Measurements from ENCODE around the gene ADGRF4. TPM values are rescaled to one million over a fixed set of nuclear protein-coding genes. Genes with fewer than 3 reads are reported as not detected.

The ADGRF4 gene
- total RNA-seq, 1 donor from 2014 or later = not detected

- no peak for TF ChIP-seq CTCF (conservative IDR thresholded peaks at IDR 0.05)
- Mint-ChIP-seq H3K27me3 (ENCODE audit: low read depth) (no peaks in the 10 kb centered on the region), H3K36me3 (ENCODE audit: low read depth) (no peaks in the 10 kb centered on the region), H3K27ac (ENCODE audit: unreplicated experiment) (no peak overlapping the region), H3K9me3 (peaks cover 3% of the 10 kb centered on the region), H3K4me1 (peaks cover 19% of the 10 kb centered on the region), H3K4me3 (no peak overlapping the region)
- DNase-seq (ENCODE audit: low read depth, low spot score) = no peak
Observed at GRCh38 chr6:47669684-47670513, 28.5 kb upstream of the ADGRF4 start.

GRCh38 chr6:47670851-47671250, 27.5 kb upstream of the ADGRF4 start:
- no peaks in the 10 kb centered on the region for H3K36me3 Mint-ChIP-seq (ENCODE audit: low read depth)
- no peak for DNase-seq (ENCODE audit: low read depth, low spot score)
- no peaks in the 10 kb centered on the region for H3K27me3 Mint-ChIP-seq (ENCODE audit: low read depth)
- H3K4me1 Mint-ChIP-seq = peaks cover 19% of the 10 kb centered on the region
- TF ChIP-seq CTCF (conservative IDR thresholded peaks at IDR 0.05) = no peak
- H3K4me3 Mint-ChIP-seq = no peak overlapping the region
- H3K27ac Mint-ChIP-seq (ENCODE audit: unreplicated experiment) = no peak overlapping the region
- peaks cover 3% of the 10 kb centered on the region for H3K9me3 Mint-ChIP-seq

- TF ChIP-seq CTCF (conservative IDR thresholded peaks at IDR 0.05) = no peak
- Mint-ChIP-seq H3K9me3 (peaks cover 3% of the 10 kb centered on the region), H3K36me3 (ENCODE audit: low read depth) (no peaks in the 10 kb centered on the region), H3K27me3 (ENCODE audit: low read depth) (no peaks in the 10 kb centered on the region), H3K4me1 (peaks cover 19% of the 10 kb centered on the region), H3K27ac (ENCODE audit: unreplicated experiment) (no peak overlapping the region), H3K4me3 (no peak overlapping the region)
- no peak for DNase-seq (ENCODE audit: low read depth, low spot score)
Observed at GRCh38 chr6:47671777-47672176, 26.6 kb upstream of the ADGRF4 start.

GRCh38 chr6:47672816-47673215, 25.6 kb upstream of the ADGRF4 start:
- H3K27ac Mint-ChIP-seq (ENCODE audit: unreplicated experiment) = no peak overlapping the region

GRCh38 chr6:47674673-47675072, 23.7 kb upstream of the ADGRF4 start:
- Mint-ChIP-seq H3K27me3 (ENCODE audit: low read depth) (no peaks in the 10 kb centered on the region), H3K27ac (ENCODE audit: unreplicated experiment) (no peak overlapping the region), H3K9me3 (peaks cover 3% of the 10 kb centered on the region), H3K36me3 (ENCODE audit: low read depth) (no peaks in the 10 kb centered on the region), H3K4me3 (no peak overlapping the region), H3K4me1 (peaks cover 12% of the 10 kb centered on the region)
- no peak for DNase-seq (ENCODE audit: low read depth, low spot score)
- TF ChIP-seq CTCF (conservative IDR thresholded peaks at IDR 0.05) = no peak

More at GRCh38 chr6:47672816-47673215, 25.6 kb upstream of the ADGRF4 start:
- Mint-ChIP-seq H3K27me3 (ENCODE audit: low read depth) (no peaks in the 10 kb centered on the region), H3K4me3 (no peak overlapping the region), H3K9me3 (peaks cover 3% of the 10 kb centered on the region), H3K4me1 (peaks cover 19% of the 10 kb centered on the region), H3K36me3 (ENCODE audit: low read depth) (no peaks in the 10 kb centered on the region)
- DNase-seq (ENCODE audit: low read depth, low spot score) = no peak
- TF ChIP-seq CTCF (conservative IDR thresholded peaks at IDR 0.05) = no peak

Data from neural crest cell (in vitro differentiated cells).